Suprapubic skin (tissue), 4 donors: ENCODE data around the gene IPMK. TPM values are rescaled to one million over a fixed set of nuclear protein-coding genes. Genes with fewer than 3 reads are reported as not detected.
"Not testable (repeated sequence)": the region's sequence is repeated elsewhere in the genome, so short reads cannot be mapped to it uniquely, and the experiment has no call there.

Experiments
- DNase-seq, 2 donors: peaks; one replicate each; pipeline ENCODE4 v3.0.0-alpha.2; 2019; ENCODE audit warnings: low spot score in 2 of 2
- H3K27ac ChIP-seq: fragments of 200-600 bp; sonication (generic); one replicate; pipeline ENCODE4 v1.5.1; 2019
- H3K27me3 ChIP-seq: fragments of 200-600 bp; sonication (generic); one replicate; pipeline ENCODE4 v1.5.1; 2019
- H3K36me3 ChIP-seq: fragments of 200-600 bp; sonication (generic); one replicate; pipeline ENCODE4 v1.5.1; 2019
- H3K4me1 ChIP-seq: fragments of 200-600 bp; sonication (generic); one replicate; pipeline ENCODE4 v1.5.1; 2019
- H3K4me3 ChIP-seq: fragments of 200-600 bp; sonication (generic); one replicate; pipeline ENCODE4 v1.5.1; 2019; ENCODE audit warnings: mild to moderate bottlenecking
- H3K9me3 ChIP-seq: fragments of 200-600 bp; sonication (generic); one replicate; pipeline ENCODE4 v1.5.1; 2019
- EP300 ChIP-seq: sonication (generic); formaldehyde crosslinking; IDR thresholded peaks from one replicate; pipeline ENCODE4 v1.6.1; 2017; ENCODE audit warnings: antibody characterized with exemption
- POLR2A ChIP-seq, 2 donors: fragments of 450-650 bp; IDR thresholded peaks; one replicate each; pipeline ENCODE4 v1.6.1; 2017; ENCODE audit warnings: antibody characterized with exemption in 2 of 2, mild to moderate bottlenecking in 2 of 2, moderate library complexity in 2 of 2
- POLR2AphosphoS5 ChIP-seq, 3 donors: sonication (generic); formaldehyde crosslinking; IDR thresholded peaks; one replicate each; pipeline ENCODE4 v1.6.1; 2017; ENCODE audit warnings: antibody characterized with exemption in 3 of 3
- WGBS: methylation state at CpG from one replicate; pipeline ENCODE4 v1.1.5; 2018; 5-methylcytosine and 5-hydroxymethylcytosine counted together
- total RNA-seq, 4 donors: library from RNA; depleted of rRNA; stranded (reverse); fragments of >200 nt; gene quantifications; one replicate each; pipeline ENCODE4 v1.1.0, GENCODE V29; 2016
- TF ChIP-seq, protein P1 (sequence below), 2 donors: fragments of 200-600 bp in 1 of 2; fragments of 450-650 bp in 1 of 2; sonication (generic) in 1 of 2; IDR thresholded peaks; one replicate each; pipeline ENCODE4 v1.5.1; 2016 to 2019; ENCODE audit warnings: antibody characterized with exemption in 2 of 2, mild to moderate bottlenecking in 1 of 2, moderate library complexity in 1 of 2

Gene IPMK
- total RNA-seq, 4 donors from 2014 or later: 11.2 to 16.6 (median 14.3) TPM

DNA sequence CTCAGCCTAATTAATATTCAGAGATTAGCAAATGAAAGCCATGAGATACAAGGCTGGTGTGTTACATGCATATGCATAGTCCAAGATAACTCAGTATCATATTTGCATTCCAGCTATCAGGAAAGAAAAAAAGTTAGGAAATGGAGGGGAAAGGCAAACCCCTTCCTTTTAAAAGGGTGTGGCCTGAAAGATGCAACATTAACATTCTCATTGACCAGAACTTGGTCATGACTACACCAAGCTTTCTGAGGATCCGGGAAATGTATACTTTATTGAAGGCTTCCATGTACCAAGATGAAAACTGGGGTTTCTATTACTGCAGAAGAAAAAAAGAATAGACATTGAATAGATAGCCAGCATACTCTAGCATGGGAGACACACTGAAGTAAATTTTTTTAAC, 96.5 kb downstream of the IPMK start:
- no peak overlapping the region for H3K4me3 ChIP-seq
- WGBS: 85% methylated on average over 1 of the region's 1 CpG
- H3K4me1 ChIP-seq: no peaks in the 10 kb centered on the region
- no peaks in the 10 kb centered on the region for H3K9me3 ChIP-seq
- H3K36me3 ChIP-seq: no peaks in the 10 kb centered on the region
- no peak overlapping the region for H3K27ac ChIP-seq
- DNase-seq: no peak
- no peaks in the 10 kb centered on the region for H3K27me3 ChIP-seq
- TF ChIP-seq POLR2A (IDR thresholded peaks at IDR 0.05): no peak
- TF ChIP-seq, protein P1, sequence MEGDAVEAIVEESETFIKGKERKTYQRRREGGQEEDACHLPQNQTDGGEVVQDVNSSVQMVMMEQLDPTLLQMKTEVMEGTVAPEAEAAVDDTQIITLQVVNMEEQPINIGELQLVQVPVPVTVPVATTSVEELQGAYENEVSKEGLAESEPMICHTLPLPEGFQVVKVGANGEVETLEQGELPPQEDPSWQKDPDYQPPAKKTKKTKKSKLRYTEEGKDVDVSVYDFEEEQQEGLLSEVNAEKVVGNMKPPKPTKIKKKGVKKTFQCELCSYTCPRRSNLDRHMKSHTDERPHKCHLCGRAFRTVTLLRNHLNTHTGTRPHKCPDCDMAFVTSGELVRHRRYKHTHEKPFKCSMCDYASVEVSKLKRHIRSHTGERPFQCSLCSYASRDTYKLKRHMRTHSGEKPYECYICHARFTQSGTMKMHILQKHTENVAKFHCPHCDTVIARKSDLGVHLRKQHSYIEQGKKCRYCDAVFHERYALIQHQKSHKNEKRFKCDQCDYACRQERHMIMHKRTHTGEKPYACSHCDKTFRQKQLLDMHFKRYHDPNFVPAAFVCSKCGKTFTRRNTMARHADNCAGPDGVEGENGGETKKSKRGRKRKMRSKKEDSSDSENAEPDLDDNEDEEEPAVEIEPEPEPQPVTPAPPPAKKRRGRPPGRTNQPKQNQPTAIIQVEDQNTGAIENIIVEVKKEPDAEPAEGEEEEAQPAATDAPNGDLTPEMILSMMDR (IDR thresholded peaks at IDR 0.05): no peak
- no peak for TF ChIP-seq EP300
- no peak for TF ChIP-seq POLR2AphosphoS5 (IDR thresholded peaks at IDR 0.05)

DNA sequence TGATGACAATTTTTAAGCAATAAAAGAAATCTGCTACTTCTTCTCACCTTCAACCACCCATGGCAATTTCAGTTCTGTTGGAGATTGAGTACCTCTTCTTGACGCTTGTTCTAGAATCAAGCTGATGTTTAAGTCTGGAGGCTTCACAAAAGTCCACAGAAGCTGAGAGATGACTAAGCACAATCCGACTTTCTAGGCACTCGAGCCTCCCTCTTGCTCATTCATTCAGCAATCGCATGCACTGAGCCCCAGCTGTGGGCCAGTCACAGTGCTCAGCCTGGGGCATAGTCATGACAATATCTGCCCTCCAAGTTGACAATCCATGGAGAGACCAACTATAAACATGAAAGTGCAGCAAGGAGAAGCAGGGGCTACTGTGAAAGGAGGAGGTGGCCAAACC, 103.2 kb downstream of the IPMK start:
- 72% methylated on average over 4 of the region's 4 CpGs for WGBS
- TF ChIP-seq, protein P1 (IDR thresholded peaks at IDR 0.05): no peak
- TF ChIP-seq POLR2AphosphoS5 (IDR thresholded peaks at IDR 0.05) (no peak), POLR2A (IDR thresholded peaks at IDR 0.05) (no peak), EP300 (no peak)
- Histone ChIP-seq H3K27ac (no peak overlapping the region), H3K27me3 (peaks cover 5% of the 10 kb centered on the region), H3K36me3 (no peaks in the 10 kb centered on the region), H3K9me3 (no peaks in the 10 kb centered on the region), H3K4me1 (no peaks in the 10 kb centered on the region), H3K4me3 (no peak overlapping the region)
- no peak for DNase-seq

DNA sequence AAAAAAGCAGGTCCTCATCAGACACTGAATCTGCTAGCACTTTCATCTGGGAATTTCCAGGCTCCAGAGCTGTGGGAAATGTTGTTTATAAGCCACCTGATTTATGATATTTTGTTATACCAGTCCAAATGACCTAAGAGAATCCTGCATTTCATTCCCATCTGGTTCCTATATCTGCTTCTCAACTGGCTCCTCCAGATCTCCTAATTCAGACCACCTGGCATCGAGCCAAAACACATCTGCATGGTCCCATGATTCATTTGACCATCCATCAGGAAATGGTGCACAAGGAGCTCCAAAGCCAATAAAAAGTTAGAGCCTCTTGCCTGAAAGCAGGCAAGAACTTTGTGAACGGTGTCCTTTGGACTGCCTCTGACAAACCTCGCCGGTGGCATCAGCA, 108.9 kb downstream of the IPMK start:
- H3K27ac ChIP-seq: no peak overlapping the region
- no peaks in the 10 kb centered on the region for H3K4me1 ChIP-seq
- no peaks in the 10 kb centered on the region for H3K36me3 ChIP-seq
- no peaks in the 10 kb centered on the region for H3K9me3 ChIP-seq
- WGBS: 59% methylated on average over 4 of the region's 4 CpGs
- no peaks in the 10 kb centered on the region for H3K27me3 ChIP-seq
- H3K4me3 ChIP-seq: no peak overlapping the region
- TF ChIP-seq EP300: no peak
- TF ChIP-seq POLR2A (IDR thresholded peaks at IDR 0.05): no peak
- TF ChIP-seq, protein P1 (IDR thresholded peaks at IDR 0.05): no peak
- TF ChIP-seq POLR2AphosphoS5 (IDR thresholded peaks at IDR 0.05): no peak
- DNase-seq: no peak

DNA sequence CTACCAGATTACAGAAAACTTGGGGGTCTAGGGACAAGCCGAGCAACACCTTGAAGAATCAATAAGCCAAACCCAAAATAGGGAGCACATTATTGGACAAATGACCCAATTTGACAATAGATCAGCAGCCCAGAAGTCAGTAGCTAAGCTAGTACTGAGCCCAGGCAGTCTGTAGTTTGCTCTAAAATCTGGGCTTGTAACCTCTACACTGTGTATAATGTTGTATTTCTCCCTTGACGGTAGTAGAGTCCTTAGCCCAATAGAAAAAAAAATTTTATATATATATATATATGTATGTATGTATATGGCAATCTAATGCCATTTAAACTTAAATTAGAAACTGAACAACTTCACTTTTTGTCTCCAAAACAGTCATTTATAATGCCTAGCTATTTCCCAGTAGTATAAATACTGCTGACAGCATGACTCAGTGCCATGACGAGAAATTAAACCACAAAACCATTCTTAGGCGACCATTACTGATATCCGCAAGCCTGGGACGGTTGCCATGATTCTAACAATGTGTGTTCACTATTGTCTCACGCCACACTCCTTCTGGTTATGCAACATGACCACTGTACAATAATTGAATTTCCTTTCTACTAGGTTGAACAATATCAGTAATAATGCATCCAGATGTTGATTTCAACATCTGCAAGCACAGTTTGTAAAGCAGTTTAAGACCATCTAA, 110.5 kb downstream of the IPMK start:
- no peak overlapping the region for H3K4me3 ChIP-seq
- no peaks in the 10 kb centered on the region for H3K36me3 ChIP-seq
- no peak for DNase-seq
- WGBS: 36% methylated on average over 7 of the region's 7 CpGs
- H3K4me1 ChIP-seq: no peaks in the 10 kb centered on the region
- no peaks in the 10 kb centered on the region for H3K27me3 ChIP-seq
- H3K27ac ChIP-seq: no peak overlapping the region
- H3K9me3 ChIP-seq: no peaks in the 10 kb centered on the region
- TF ChIP-seq EP300: no peak
- TF ChIP-seq, protein P1 (IDR thresholded peaks at IDR 0.05): no peak
- TF ChIP-seq POLR2A (IDR thresholded peaks at IDR 0.05): no peak
- no peak for TF ChIP-seq POLR2AphosphoS5 (IDR thresholded peaks at IDR 0.05)

DNA sequence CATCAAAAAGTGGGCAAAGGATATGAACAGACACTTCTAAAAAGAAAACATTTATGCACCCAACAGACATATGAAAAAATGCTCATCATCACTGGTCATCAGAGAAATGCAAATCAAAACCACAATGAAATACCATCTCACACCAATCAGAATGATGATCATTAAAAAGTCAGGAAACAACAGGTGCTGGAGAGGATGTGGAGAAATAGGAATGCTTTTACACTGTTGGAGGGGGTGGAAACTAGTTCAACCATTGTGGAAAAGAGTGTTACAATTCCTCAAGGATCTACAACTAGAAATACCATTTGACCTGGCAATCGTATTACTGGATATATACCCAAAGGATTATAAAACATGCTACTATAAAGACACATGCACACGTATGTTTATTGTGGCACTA, 111.8 kb downstream of the IPMK start:
- H3K27ac ChIP-seq, H3K4me3 ChIP-seq, H3K9me3 ChIP-seq, H3K27me3 ChIP-seq, H3K36me3 ChIP-seq, DNase-seq, H3K4me1 ChIP-seq: not testable (repeated sequence)
- 91% methylated on average over 2 of the region's 2 CpGs for WGBS

DNA sequence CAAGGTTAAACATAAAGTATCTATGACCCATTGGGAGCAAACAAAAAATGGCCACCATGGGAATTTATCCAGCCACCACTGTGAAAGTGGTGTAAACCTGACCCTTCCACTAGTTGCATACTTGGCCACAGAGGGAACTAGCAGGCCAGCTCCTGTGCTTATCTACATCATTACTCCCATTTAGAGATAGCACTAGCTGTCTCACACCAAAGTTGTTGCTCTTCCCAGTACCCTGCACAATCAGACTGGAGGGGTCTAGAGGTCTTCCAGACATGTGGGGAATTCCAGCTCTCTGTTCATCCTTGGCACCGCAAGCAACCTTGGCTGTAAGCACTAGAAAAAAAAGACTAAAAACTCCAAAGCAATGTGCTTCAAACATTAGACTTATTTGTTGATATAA, 113.9 kb downstream of the IPMK start:
- Histone ChIP-seq H3K27me3 (no peaks in the 10 kb centered on the region), H3K9me3 (no peaks in the 10 kb centered on the region), H3K36me3 (no peaks in the 10 kb centered on the region), H3K4me1 (no peaks in the 10 kb centered on the region), H3K4me3 (no peak overlapping the region), H3K27ac (no peak overlapping the region)
- TF ChIP-seq, protein P1 (IDR thresholded peaks at IDR 0.05): no peak
- TF ChIP-seq POLR2A (IDR thresholded peaks at IDR 0.05) (no peak), EP300 (no peak), POLR2AphosphoS5 (IDR thresholded peaks at IDR 0.05) (no peak)
- DNase-seq: no peak
- 53% methylated on average over 1 of the region's 1 CpG for WGBS
